Pancreas (tissue), 10 donors: ENCODE results near the gene KIAA0513. TPM values are rescaled to one million over a fixed set of nuclear protein-coding genes. Genes with fewer than 3 reads are reported as not detected.

Experiments used
- ATAC-seq, 4 donors: fragments of 200-7000 bp; cut with Tn5 transposase; one replicate each; pipeline versions ENCODE4 v1.8.0 to v1.9.1; 2020; ENCODE audit warnings: mild to moderate bottlenecking in 4 of 4, moderate library complexity in 4 of 4
- DNase-seq, 6 donors: peaks; one replicate each; pipeline ENCODE4 v3.0.0-alpha.2; 2020
- FAIRE-seq: peaks from 2 replicates; lab custom pipeline; 2012; peaks lifted over from hg19 to GRCh38; lab: Jason Lieb, UNC
- H3K27ac ChIP-seq, 4 donors: fragments of 200-600 bp; sonication (generic); 1 replicate in 3 of 4; 2 replicates in 1 of 4; pipeline versions ENCODE4 v1.5.0 to v1.8.0; 2020
- H3K27me3 ChIP-seq, 4 donors: fragments of 200-600 bp; one replicate each; pipeline ENCODE4 v1.8.0; 2021
- H3K36me3 ChIP-seq, 3 donors: fragments of 200-600 bp; sonication (generic) in 1 of 3; one replicate each; pipeline versions ENCODE4 v1.5.0 to v1.8.0; 2020 to 2021
- H3K4me1 ChIP-seq, 3 donors: fragments of 200-600 bp; one replicate each; pipeline ENCODE4 v1.8.0; 2021
- H3K4me3 ChIP-seq, 4 donors: fragments of 200-600 bp; sonication (generic) in 2 of 4; one replicate each; pipeline versions ENCODE4 v1.5.0 to v1.8.0; 2020 to 2021
- H3K9me3 ChIP-seq, 4 donors: fragments of 200-600 bp; one replicate each; pipeline ENCODE4 v1.8.0; 2021
- WGBS, 2 donors: extraction: QIAGEN DNeasy Blood & Tissue Kit; methylation state at CpG; one replicate each; pipeline ENCODE4 v1.1.7; 2013; 5-methylcytosine and 5-hydroxymethylcytosine counted together
- intact Hi-C, 3 donors: fragments of 100-400 bp; cut with DNase I; formaldehyde crosslinking; loops; one replicate each; pipeline versions ENCODE4 v1.11.1 to v1.14.2; 2022
- polyA plus RNA-seq, 2 donors: library from polyadenylated mRNA; stranded (reverse); fragments of 200-250 nt; gene quantifications; one replicate each; pipeline ENCODE4 v1.2.3, GENCODE V29; 2013
- total RNA-seq, 6 donors: library from RNA; stranded (reverse); fragmentation: NEBNext Ultra II Directional in 4 of 6; extraction: Animal tissue kit (Norgen Biotek cat#: 25700) in 4 of 6; gene quantifications; one replicate each; pipeline versions ENCODE4 v1.2.1 to v1.2.4, GENCODE V29; 2021 to 2023
- TF ChIP-seq, protein P1 (sequence below), 4 donors: fragments of 200-600 bp; sonication (generic) in 3 of 4; IDR thresholded peaks; one replicate each; pipeline versions ENCODE4 v1.5.0 to v1.8.0; 2021; ENCODE audit warnings: antibody characterized with exemption in 4 of 4
- donor health status: healthy with polysubstance abuse.
- donor health status: DM: no; HTN: no; CAD: no; lungs with moderate emphysema.
- donor health status: DM: no; HTN: no; CAD: no.
- donor health status: control.
- donor health status: control.
- donor health status: Bipolar disorder and iron deficiency.
- donor health status: DM: yes; HTN: yes; CAD: no.
- donor health status: DM: no; HTN: no; CAD: no.
- donor health status: DM: no; HTN: no; CAD: no.
- donor health status: DM: yes; HTN: yes; CAD: no.

Gene KIAA0513
- total and polyA plus RNA-seq, 8 donors, result 3.5 to 22.1 (median 16.2) TPM

- Histone ChIP-seq H3K9me3 (no peaks in the 10 kb centered on the region), H3K4me3 (no peak overlapping the region), H3K27ac (no peak overlapping the region), H3K4me1 (no peaks in the 10 kb centered on the region), H3K36me3 (peaks cover 0 to 15% (median 0%) of the 10 kb centered on the region in 3 donors), H3K27me3 (no peaks in the 10 kb centered on the region)
- intact Hi-C loops, result loop anchor here in 1 of 3 donors (10.0 kb wide), 1 partner anchor 98 kb away; no protein-coding TSS in a partner anchor
- no peak for ATAC-seq
- WGBS, 2 donors, result 78 to 85% methylated on average over 13 of the region's 13 CpGs
- no peak for FAIRE-seq
- TF ChIP-seq, protein P1, sequence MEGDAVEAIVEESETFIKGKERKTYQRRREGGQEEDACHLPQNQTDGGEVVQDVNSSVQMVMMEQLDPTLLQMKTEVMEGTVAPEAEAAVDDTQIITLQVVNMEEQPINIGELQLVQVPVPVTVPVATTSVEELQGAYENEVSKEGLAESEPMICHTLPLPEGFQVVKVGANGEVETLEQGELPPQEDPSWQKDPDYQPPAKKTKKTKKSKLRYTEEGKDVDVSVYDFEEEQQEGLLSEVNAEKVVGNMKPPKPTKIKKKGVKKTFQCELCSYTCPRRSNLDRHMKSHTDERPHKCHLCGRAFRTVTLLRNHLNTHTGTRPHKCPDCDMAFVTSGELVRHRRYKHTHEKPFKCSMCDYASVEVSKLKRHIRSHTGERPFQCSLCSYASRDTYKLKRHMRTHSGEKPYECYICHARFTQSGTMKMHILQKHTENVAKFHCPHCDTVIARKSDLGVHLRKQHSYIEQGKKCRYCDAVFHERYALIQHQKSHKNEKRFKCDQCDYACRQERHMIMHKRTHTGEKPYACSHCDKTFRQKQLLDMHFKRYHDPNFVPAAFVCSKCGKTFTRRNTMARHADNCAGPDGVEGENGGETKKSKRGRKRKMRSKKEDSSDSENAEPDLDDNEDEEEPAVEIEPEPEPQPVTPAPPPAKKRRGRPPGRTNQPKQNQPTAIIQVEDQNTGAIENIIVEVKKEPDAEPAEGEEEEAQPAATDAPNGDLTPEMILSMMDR (IDR thresholded peaks at IDR 0.05), result no peak
- DNase-seq, result no peak
Observed at GRCh38 chr16:85083051-85083639, 55.5 kb downstream of the KIAA0513 start.

- FAIRE-seq, result no peak
Observed at GRCh38 chr16:85084841-85085510, 57.4 kb downstream of the KIAA0513 start.

DNA sequence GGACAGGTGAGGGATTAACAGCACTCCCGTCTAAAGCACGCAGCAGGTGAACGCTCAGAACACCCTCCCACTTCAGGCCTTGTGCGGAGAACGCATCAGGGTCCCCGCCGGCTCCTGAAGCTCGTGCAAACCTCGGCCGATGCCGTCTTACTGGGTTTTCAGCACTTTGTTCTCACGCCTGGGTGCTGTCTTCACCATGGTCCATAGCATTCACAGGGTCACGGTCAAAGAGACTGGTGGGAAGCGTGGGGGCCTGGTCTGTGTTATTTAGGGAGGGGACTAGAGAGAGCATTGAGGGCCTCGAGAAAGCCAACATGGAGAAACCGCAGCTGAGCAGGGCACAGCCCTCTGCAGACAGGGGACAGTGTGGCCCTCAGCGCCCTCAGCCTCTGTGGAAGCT lies 58.1 kb downstream of the KIAA0513 start:
- Histone ChIP-seq H3K4me1 (peaks cover 4 to 7% (median 6%) of the 10 kb centered on the region in 3 donors), H3K9me3 (no peaks in the 10 kb centered on the region), H3K36me3 (peaks cover 0 to 4% (median 0%) of the 10 kb centered on the region in 3 donors), H3K4me3 (no peak overlapping the region), H3K27ac (no peak overlapping the region), H3K27me3 (no peaks in the 10 kb centered on the region)
- DNase-seq (no peak), ATAC-seq (no peak), FAIRE-seq (no peak)
- intact Hi-C loops, result loop anchor here in 1 of 3 donors (10.0 kb wide), 1 partner anchor 101 kb away; no protein-coding TSS in a partner anchor
- TF ChIP-seq, protein P1 (IDR thresholded peaks at IDR 0.05), result no peak
- WGBS, 2 donors, result 95 to 97% methylated on average over 17 of the region's 17 CpGs

More at GRCh38 chr16:85084841-85085510, 57.4 kb downstream of the KIAA0513 start:
- H3K9me3 ChIP-seq, result no peaks in the 10 kb centered on the region
- no peaks in the 10 kb centered on the region for H3K4me1 ChIP-seq
- WGBS, 2 donors, result 84 to 87% methylated on average over 16 of the region's 16 CpGs
- intact Hi-C loops, result loop anchor here in 1 of 3 donors (10.0 kb wide), 1 partner anchor 100 kb away; no protein-coding TSS in a partner anchor
- H3K27ac ChIP-seq, result no peak overlapping the region
- ATAC-seq (no peak), DNase-seq (no peak)
- H3K36me3 ChIP-seq, result peaks cover 0 to 4% (median 0%) of the 10 kb centered on the region in 3 donors
- TF ChIP-seq, protein P1 (IDR thresholded peaks at IDR 0.05), result no peak
- no peak overlapping the region for H3K4me3 ChIP-seq
- H3K27me3 ChIP-seq, result no peaks in the 10 kb centered on the region

DNA sequence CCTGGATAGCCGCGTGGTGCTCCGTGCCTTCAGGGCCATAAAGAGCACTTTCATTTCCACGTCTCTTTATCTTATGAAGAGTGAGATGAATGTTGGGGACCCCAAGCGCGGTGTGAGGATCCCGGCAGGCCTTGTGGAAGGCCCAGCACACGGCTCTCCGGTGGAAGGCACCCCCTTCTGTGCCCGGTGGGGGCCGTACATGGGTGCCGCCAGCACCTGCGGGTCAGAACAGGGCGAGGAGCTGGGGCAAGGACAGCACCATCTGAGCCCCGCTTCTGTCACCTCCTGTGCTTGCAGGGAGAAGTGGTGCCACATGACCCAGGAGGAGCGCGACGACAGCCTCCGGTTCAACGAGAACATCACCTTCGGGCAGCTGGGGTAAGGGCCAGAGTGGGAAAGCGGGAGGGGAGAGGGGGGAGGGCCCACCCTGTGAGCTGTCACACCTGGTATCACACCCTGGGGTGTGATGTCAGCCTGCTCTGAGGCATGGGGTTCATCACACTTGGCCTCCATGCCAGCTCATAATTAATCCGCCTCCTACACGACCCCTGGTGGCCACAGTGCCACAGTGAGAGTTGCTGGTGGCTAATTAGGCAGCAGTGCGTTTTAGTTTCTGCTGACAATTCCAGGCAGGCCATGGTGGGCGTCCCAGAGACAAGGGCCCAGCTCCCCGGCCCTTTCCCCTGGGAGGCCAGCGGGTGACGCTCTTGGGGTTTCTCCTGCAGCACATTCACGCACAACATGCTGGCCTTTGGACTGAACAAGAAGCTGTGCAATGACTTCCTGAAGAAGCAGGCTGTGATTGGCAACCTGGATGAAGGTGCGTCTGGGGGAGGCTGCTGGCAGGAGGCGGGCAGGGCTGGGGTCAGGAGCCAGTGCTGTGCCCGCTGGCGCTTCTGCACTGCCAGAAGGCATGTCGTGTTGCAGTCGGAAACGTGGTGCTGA lies 59.0 kb downstream of the KIAA0513 start:
- Histone ChIP-seq H3K27me3 (no peaks in the 10 kb centered on the region), H3K4me3 (no peak overlapping the region), H3K27ac (no peak overlapping the region), H3K9me3 (no peaks in the 10 kb centered on the region), H3K4me1 (peaks cover 12 to 16% (median 12%) of the 10 kb centered on the region in 3 donors), H3K36me3 (peaks cover 0 to 4% (median 0%) of the 10 kb centered on the region in 3 donors)
- DNase-seq, result peak in 4 of 6 donors; percentile 32 to 66 (median 52)
- intact Hi-C loops, result loop anchor here in 1 of 3 donors (10.0 kb wide), 1 partner anchor 102 kb away; no protein-coding TSS in a partner anchor
- TF ChIP-seq, protein P1 (IDR thresholded peaks at IDR 0.05), result peak; percentile 21 to 44 (median 40)
- WGBS, 2 donors, result 82 to 88% methylated on average over 36 to 37 of the region's 37 CpGs
- ATAC-seq, result peak; percentile 26 to 63 (median 41)
- no peak for FAIRE-seq
